Suprapubic skin (tissue), 4 donors: Measurements from ENCODE around the gene RIIAD1. TPM values are rescaled to one million over a fixed set of nuclear protein-coding genes. Genes with fewer than 3 reads are reported as not detected.
"Not testable (repeated sequence)": the region's sequence is repeated elsewhere in the genome, so short reads cannot be mapped to it uniquely, and the experiment has no call there.

Experiments used
- DNase-seq, 2 donors: peaks; one replicate each; pipeline ENCODE4 v3.0.0-alpha.2; 2019; ENCODE audit warnings: low spot score in 2 of 2
- H3K27ac ChIP-seq: fragments of 200-600 bp; sonication (generic); one replicate; pipeline ENCODE4 v1.5.1; 2019
- H3K27me3 ChIP-seq: fragments of 200-600 bp; sonication (generic); one replicate; pipeline ENCODE4 v1.5.1; 2019
- H3K36me3 ChIP-seq: fragments of 200-600 bp; sonication (generic); one replicate; pipeline ENCODE4 v1.5.1; 2019
- H3K4me1 ChIP-seq: fragments of 200-600 bp; sonication (generic); one replicate; pipeline ENCODE4 v1.5.1; 2019
- H3K4me3 ChIP-seq: fragments of 200-600 bp; sonication (generic); one replicate; pipeline ENCODE4 v1.5.1; 2019; ENCODE audit warnings: mild to moderate bottlenecking
- H3K9me3 ChIP-seq: fragments of 200-600 bp; sonication (generic); one replicate; pipeline ENCODE4 v1.5.1; 2019
- CTCF ChIP-seq, 2 donors: fragments of 200-600 bp in 1 of 2; fragments of 450-650 bp in 1 of 2; sonication (generic) in 1 of 2; IDR thresholded peaks; one replicate each; pipeline ENCODE4 v1.5.1; 2016 to 2019; ENCODE audit warnings: antibody characterized with exemption in 2 of 2, mild to moderate bottlenecking in 1 of 2, moderate library complexity in 1 of 2
- EP300 ChIP-seq: sonication (generic); formaldehyde crosslinking; IDR thresholded peaks from one replicate; pipeline ENCODE4 v1.6.1; 2017; ENCODE audit warnings: antibody characterized with exemption
- POLR2A ChIP-seq, 2 donors: fragments of 450-650 bp; IDR thresholded peaks; one replicate each; pipeline ENCODE4 v1.6.1; 2017; ENCODE audit warnings: antibody characterized with exemption in 2 of 2, mild to moderate bottlenecking in 2 of 2, moderate library complexity in 2 of 2
- POLR2AphosphoS5 ChIP-seq, 3 donors: sonication (generic); formaldehyde crosslinking; IDR thresholded peaks; one replicate each; pipeline ENCODE4 v1.6.1; 2017; ENCODE audit warnings: antibody characterized with exemption in 3 of 3
- WGBS: methylation state at CpG from one replicate; pipeline ENCODE4 v1.1.5; 2018; 5-methylcytosine and 5-hydroxymethylcytosine counted together
- total RNA-seq, 4 donors: library from RNA; depleted of rRNA; stranded (reverse); fragments of >200 nt; gene quantifications; one replicate each; pipeline ENCODE4 v1.1.0, GENCODE V29; 2016

Gene RIIAD1
- total RNA-seq, 4 donors from 2014 or later: not detected

GRCh38 chr1:151759241-151759640 lies 37.9 kb downstream of the RIIAD1 start:
- Histone ChIP-seq H3K4me3 (no peak overlapping the region), H3K36me3 (peaks cover 36% of the 10 kb centered on the region), H3K9me3 (no peaks in the 10 kb centered on the region), H3K27ac (no peak overlapping the region), H3K4me1 (peaks cover 13% of the 10 kb centered on the region), H3K27me3 (no peaks in the 10 kb centered on the region)
- TF ChIP-seq POLR2A (IDR thresholded peaks at IDR 0.05) (no peak), CTCF (IDR thresholded peaks at IDR 0.05) (no peak), POLR2AphosphoS5 (IDR thresholded peaks at IDR 0.05) (no peak), EP300 (no peak)
- no peak for DNase-seq

- Histone ChIP-seq H3K4me3 (no peak overlapping the region), H3K27ac (no peak overlapping the region), H3K27me3 (no peaks in the 10 kb centered on the region), H3K9me3 (no peaks in the 10 kb centered on the region), H3K4me1 (peaks cover 15% of the 10 kb centered on the region), H3K36me3 (peaks cover 36% of the 10 kb centered on the region)
- WGBS: 89% methylated on average over 7 of the region's 7 CpGs
- TF ChIP-seq POLR2A (IDR thresholded peaks at IDR 0.05) (no peak), CTCF (IDR thresholded peaks at IDR 0.05) (no peak), EP300 (no peak), POLR2AphosphoS5 (IDR thresholded peaks at IDR 0.05) (no peak)
- no peak for DNase-seq
These were observed 39.5 kb downstream of the RIIAD1 start for GRCh38 chr1:151760597-151761385.

GRCh38 chr1:151762941-151763921 lies 41.9 kb downstream of the RIIAD1 start, which contains the start of gene MRPL9:
Gene MRPL9 (minus strand): TSS chr1:151763496. CDS start chr1:151763479, 17 bp downstream.
- peak; percentile 83 to 88 for DNase-seq
- WGBS: 2% methylated on average over 26 of the region's 68 CpGs
- TF ChIP-seq POLR2AphosphoS5 (IDR thresholded peaks at IDR 0.05) (peak in 1 of 3 donors; percentile 65), EP300 (no peak), POLR2A (IDR thresholded peaks at IDR 0.05) (peak in 1 of 2 donors; percentile 65), CTCF (IDR thresholded peaks at IDR 0.05) (no peak)

GRCh38 chr1:151763990-151764389 lies 42.7 kb downstream of the RIIAD1 start:
- Histone ChIP-seq H3K27me3 (no peaks in the 10 kb centered on the region), H3K4me3 (peak overlapping the region; percentile 90), H3K9me3 (no peaks in the 10 kb centered on the region), H3K4me1 (peaks cover 18% of the 10 kb centered on the region), H3K27ac (peak overlapping the region; percentile 94), H3K36me3 (peaks cover 27% of the 10 kb centered on the region)
- DNase-seq: no peak
- no peak for TF ChIP-seq CTCF (IDR thresholded peaks at IDR 0.05)
- no peak for TF ChIP-seq POLR2A (IDR thresholded peaks at IDR 0.05)
- no peak for TF ChIP-seq POLR2AphosphoS5 (IDR thresholded peaks at IDR 0.05)
- TF ChIP-seq EP300: no peak
- WGBS: 49% methylated on average over 10 of the region's 10 CpGs

More at GRCh38 chr1:151762941-151763921, 41.9 kb downstream of the RIIAD1 start, which contains the start of gene MRPL9:
- no peaks in the 10 kb centered on the region for H3K9me3 ChIP-seq
- H3K4me1 ChIP-seq: peaks cover 18% of the 10 kb centered on the region
- H3K27ac ChIP-seq: peak within 1 kb of the TSS; percentile 94
- H3K4me3 ChIP-seq: peak within 1 kb of the TSS; percentile 90
- no peaks in the 10 kb centered on the region for H3K27me3 ChIP-seq
- peaks cover 33% of the 10 kb centered on the region for H3K36me3 ChIP-seq

- H3K9me3 ChIP-seq, H3K27me3 ChIP-seq, H3K27ac ChIP-seq, DNase-seq, H3K36me3 ChIP-seq, H3K4me3 ChIP-seq: not testable (repeated sequence)
- peaks cover 11% of the 10 kb centered on the region for H3K4me1 ChIP-seq
- WGBS: 35% methylated on average over 3 of the region's 7 CpGs
These were observed 47.2 kb downstream of the RIIAD1 start for GRCh38 chr1:151768351-151769066.

GRCh38 chr1:151769270-151769669 lies 47.9 kb downstream of the RIIAD1 start:
- not testable (repeated sequence) for H3K9me3 ChIP-seq, H3K27me3 ChIP-seq, H3K4me1 ChIP-seq, H3K36me3 ChIP-seq, DNase-seq, H3K4me3 ChIP-seq, H3K27ac ChIP-seq
- 93% methylated on average over 17 of the region's 34 CpGs for WGBS
